Activated T-cell treated with anti-CD3 and anti-CD28 coated beads, Interleukin-2, amount 50 U/mL, for 48 hours (primary cell): Measurements from ENCODE around the gene NT5C3B.
"Not testable (repeated sequence)": the region's sequence is repeated elsewhere in the genome, so short reads cannot be mapped to it uniquely, and the experiment has no call there.

Experiments used
- DNase-seq, 2 experiments: peaks; one replicate each; pipeline ENCODE4 v3.0.0-alpha.2; 2020

The NT5C3B gene

GRCh38 chr17:41779954-41780353 is 56.1 kb downstream of the NT5C3B start:
- no peak for DNase-seq

- DNase-seq, result no peak
Measured at GRCh38 chr17:41777574-41778188, 58.4 kb downstream of the NT5C3B start.

GRCh38 chr17:41777157-41777573 is 58.9 kb downstream of the NT5C3B start:
- no peak for DNase-seq

- DNase-seq, result not testable (repeated sequence)
Measured at GRCh38 chr17:41776262-41776900, 59.7 kb downstream of the NT5C3B start.

- DNase-seq, result no peak
Measured at GRCh38 chr17:41775394-41776226, 60.4 kb downstream of the NT5C3B start.
